GM13976 (cell line): ENCODE results near the gene ADA.

Source experiments
- DNase-seq: peaks from one replicate; pipeline ENCODE4 v3.0.0; 2012; ENCODE audit warnings: low spot score
- in situ Hi-C: fragments of 300-500 bp; cut with MboI; formaldehyde crosslinking; loops from one replicate; pipeline ENCODE4 v1.12.0; 2022; ENCODE audit warnings: low sequenced_read_pairs, mixed read lengths, inconsistent platforms; ENCODE audit not compliant: unreplicated experiment
- TF ChIP-seq, protein P1 (sequence below): IDR thresholded peaks from 2 replicates; pipeline ENCODE4 v1.5.1; 2012; ENCODE audit warnings: borderline replicate concordance, mild to moderate bottlenecking; ENCODE audit not compliant: insufficient read depth; ENCODE audit errors: extremely low read depth, missing control alignments, control extremely low read depth

Gene ADA

DNA sequence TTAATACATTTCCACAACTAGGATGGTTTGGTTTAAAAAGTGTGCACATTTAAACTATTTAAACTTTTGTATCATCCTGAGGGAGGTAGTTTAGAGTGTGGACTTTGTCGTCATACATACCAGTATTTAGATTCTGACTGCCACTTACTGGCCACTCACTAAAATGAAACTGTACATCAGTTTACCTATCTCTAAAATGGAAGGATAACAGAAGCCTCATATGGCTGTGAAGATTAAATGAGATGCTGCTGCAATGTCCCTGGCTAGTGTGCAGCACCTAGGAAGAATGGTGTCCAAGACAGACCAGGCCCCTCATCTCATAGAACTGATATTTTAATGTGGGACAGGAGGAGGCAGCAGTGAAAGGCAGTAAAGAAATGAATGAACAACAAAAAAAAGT, 81.1 kb downstream of the ADA start:
- in situ Hi-C loops, result no loop called here
- no peak for DNase-seq
- TF ChIP-seq, protein P1, sequence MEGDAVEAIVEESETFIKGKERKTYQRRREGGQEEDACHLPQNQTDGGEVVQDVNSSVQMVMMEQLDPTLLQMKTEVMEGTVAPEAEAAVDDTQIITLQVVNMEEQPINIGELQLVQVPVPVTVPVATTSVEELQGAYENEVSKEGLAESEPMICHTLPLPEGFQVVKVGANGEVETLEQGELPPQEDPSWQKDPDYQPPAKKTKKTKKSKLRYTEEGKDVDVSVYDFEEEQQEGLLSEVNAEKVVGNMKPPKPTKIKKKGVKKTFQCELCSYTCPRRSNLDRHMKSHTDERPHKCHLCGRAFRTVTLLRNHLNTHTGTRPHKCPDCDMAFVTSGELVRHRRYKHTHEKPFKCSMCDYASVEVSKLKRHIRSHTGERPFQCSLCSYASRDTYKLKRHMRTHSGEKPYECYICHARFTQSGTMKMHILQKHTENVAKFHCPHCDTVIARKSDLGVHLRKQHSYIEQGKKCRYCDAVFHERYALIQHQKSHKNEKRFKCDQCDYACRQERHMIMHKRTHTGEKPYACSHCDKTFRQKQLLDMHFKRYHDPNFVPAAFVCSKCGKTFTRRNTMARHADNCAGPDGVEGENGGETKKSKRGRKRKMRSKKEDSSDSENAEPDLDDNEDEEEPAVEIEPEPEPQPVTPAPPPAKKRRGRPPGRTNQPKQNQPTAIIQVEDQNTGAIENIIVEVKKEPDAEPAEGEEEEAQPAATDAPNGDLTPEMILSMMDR, result no peak
